RWPE1 (cell line): Measurements from ENCODE around the gene ADGRD1.

Experiments used
- CTCF ChIA-PET: fragments of 350-600 bp; sonication (Branson Sonifier 250); formaldehyde crosslinking; extraction: SDS; loops from one replicate; lab custom pipeline; 2021; lab: Yijun Ruan, JAX
- POLR2A ChIA-PET: fragments of 400-600 bp; formaldehyde crosslinking; extraction: SDS; loops from one replicate; lab custom pipeline; 2020; ENCODE audit warnings: antibody characterized with exemption; ENCODE audit not compliant: low non-redundant PET; lab: Yijun Ruan, JAX
- DNase-seq: peaks from one replicate; pipeline ENCODE4 v3.0.0; 2012; ENCODE audit warnings: low spot score
- H3K27ac ChIP-seq: fragments of 450-650 bp; 2 replicates; pipeline ENCODE4 v1.5.1; 2017
- TF ChIP-seq, protein P1 (sequence below): fragments of 450-650 bp; conservative IDR thresholded peaks from 2 replicates; pipeline ENCODE4 v1.5.1; 2017; ENCODE audit warnings: low read depth, mild to moderate bottlenecking

ADGRD1 gene

DNA sequence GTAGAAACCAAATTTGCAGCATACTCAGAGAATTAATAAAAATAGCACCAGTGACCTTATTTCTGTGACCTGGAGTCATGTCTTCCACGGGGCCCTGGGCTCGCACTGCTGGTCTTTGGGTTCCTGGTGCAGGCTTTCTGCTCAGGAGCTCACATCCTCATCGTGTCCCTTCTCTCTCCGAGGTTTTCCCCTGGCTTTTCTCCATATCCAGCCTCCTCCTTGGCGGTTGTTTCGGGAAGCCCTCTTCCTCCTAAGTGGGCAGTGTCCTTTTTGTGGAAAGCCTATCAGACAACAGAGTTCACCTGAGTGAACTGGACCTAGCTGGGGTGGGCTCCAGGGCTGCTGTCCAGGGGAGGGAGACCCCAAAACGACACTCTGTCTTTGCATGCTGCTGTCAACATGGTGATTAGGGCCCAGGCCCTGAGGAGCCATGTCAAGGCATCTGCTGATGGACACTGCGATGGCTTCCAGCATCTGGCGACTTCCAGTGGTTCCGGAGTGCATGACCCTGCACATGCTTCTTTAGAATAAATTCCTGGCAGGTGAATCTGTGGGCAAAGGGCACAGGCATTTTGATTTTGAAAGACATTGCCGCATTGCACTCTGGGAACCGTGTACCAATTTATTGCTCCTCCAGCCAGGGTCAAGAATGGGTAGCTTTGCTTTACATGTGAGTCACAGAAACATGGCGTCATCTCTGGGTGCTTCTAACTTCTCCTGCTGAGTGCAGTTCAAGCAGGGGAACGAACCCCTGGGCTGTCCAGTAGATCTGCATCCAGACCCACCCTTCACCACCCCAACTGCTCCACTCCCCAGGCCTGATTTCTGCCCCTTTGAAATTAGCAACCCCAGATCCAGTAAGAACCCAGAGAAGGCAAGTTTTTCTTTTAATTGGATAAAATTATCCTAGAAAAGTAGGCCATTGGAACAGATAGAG is 136.8 kb downstream of the ADGRD1 start:
- CTCF ChIA-PET = no interaction called here
- no peak for DNase-seq
- no peak overlapping the region for H3K27ac ChIP-seq
- TF ChIP-seq, protein P1, sequence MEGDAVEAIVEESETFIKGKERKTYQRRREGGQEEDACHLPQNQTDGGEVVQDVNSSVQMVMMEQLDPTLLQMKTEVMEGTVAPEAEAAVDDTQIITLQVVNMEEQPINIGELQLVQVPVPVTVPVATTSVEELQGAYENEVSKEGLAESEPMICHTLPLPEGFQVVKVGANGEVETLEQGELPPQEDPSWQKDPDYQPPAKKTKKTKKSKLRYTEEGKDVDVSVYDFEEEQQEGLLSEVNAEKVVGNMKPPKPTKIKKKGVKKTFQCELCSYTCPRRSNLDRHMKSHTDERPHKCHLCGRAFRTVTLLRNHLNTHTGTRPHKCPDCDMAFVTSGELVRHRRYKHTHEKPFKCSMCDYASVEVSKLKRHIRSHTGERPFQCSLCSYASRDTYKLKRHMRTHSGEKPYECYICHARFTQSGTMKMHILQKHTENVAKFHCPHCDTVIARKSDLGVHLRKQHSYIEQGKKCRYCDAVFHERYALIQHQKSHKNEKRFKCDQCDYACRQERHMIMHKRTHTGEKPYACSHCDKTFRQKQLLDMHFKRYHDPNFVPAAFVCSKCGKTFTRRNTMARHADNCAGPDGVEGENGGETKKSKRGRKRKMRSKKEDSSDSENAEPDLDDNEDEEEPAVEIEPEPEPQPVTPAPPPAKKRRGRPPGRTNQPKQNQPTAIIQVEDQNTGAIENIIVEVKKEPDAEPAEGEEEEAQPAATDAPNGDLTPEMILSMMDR = no peak
- POLR2A ChIA-PET = no interaction called here

- ChIA-PET CTCF (no interaction called here), POLR2A (no interaction called here)
- TF ChIP-seq, protein P1 = no peak
- no peak for DNase-seq
- no peak overlapping the region for H3K27ac ChIP-seq
Observed at GRCh38 chr12:131091413-131091975, 137.8 kb downstream of the ADGRD1 start.

DNA sequence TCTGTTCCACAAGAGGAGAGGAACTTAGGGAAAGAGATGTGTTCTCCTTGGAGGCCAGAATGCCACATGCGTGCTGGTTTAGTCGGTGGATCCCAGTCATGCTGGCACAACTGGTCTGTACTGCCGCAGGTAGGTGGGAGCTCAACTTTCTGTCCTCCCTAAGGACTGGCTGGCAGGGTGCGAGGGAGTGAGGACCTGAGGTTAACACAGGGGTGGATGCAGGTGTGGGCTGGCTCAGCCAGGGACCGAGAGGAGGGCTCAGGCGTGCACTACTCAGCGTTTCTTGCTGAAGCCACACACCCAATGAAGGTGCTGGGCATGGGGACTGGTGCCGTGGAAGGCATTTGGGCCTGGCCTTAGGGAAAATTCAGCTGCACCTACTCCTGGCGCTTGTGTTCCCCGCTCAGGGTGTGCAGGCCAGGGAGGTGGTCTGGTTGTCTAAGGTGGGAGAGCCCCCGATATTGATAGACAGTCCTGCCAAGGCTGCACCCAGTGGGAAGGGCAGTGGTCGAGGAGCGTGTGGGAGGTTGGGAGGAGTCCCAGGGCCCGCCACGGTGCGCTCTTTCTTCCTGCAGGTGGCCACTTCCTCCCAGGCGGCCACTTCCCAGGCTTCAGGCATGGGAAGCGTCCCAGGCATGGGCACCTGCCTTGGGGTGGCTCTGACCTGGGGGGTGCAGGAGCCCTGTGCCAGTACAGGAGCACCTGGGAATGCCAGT is 138.4 kb downstream of the ADGRD1 start:
- no peak for DNase-seq
- ChIA-PET POLR2A (no interaction called here), CTCF (no interaction called here)
- peak overlapping the region; percentile 56; the same call in 1 of the 2 replicates for H3K27ac ChIP-seq
- TF ChIP-seq, protein P1 = no peak

GRCh38 chr12:131092901-131093603 is 139.3 kb downstream of the ADGRD1 start:
- H3K27ac ChIP-seq = peak overlapping the region; percentile 56
- POLR2A ChIA-PET = no interaction called here
- no peak for DNase-seq
- CTCF ChIA-PET = interaction anchor here (0.8 to 1.0 kb wide), 2 partner anchors 11 to 40 kb away, joined by 3 read pairs; no protein-coding TSS in a partner anchor
- TF ChIP-seq, protein P1 = no peak

DNA sequence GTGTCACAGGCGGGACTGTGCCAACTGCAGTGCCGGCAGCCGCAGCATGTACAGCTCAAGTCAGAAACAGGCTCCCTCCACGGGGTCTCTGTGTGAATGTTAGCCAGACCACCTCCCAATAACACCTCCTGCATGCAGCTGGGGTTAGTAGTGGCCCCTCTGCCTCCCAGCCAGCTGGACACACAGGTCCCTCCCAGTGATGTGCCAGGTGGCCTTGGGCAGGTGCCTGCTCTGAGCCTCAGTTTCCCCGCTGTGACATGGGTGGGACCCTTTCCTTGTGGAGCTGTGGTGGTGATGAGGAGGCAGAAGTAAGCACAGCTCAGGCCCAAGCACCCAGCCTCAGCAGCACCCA is 139.9 kb downstream of the ADGRD1 start:
- peak overlapping the region; percentile 56 for H3K27ac ChIP-seq
- DNase-seq = no peak
- POLR2A ChIA-PET = no interaction called here
- TF ChIP-seq, protein P1 = no peak
- CTCF ChIA-PET = interaction anchor here (0.8 to 1.0 kb wide), 2 partner anchors 10 to 39 kb away, joined by 3 read pairs; no protein-coding TSS in a partner anchor
